Measurements from ENCODE around the gene U2AF1L4.

Gene U2AF1L4

DNA sequence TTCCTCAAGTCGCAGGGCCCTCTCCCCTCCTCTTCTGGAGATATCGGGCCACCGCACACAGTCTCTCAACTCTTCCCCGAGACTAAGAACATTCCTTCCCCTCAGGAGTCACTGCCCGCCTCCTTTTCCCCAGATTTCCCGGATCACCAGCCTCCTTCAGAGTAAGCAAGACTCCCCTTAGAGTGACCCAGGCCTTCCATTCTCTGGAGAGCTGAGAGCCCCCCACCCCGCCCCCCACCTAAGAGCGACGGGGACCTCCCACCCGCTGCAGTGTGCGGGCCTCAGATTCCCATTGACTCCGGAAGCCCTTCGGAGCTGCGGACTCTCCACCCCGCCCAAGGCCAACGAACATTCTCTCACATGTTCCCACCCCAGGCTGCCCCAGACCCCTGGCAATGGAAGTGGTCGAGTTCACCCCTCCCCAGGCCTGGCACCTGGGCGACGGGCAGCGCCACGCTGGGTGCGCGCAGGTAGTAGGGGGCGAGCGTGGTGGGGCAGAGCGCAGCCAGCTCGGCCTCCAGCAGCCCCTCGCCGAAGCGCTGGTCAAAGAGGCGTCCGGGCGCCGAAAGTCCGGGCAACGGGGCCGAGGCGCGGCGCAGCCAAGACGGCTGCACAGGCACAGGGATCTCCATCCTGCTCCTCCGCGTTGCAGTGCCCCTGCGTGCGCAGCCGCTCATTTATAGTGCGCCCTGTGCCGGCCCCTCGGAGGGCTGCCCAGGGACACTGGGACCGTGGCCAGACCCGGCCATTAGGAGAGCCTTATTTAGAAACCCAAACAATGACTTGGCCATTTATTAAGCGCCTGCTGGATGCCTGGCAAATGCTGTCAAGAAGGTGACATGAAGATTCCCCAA lies 11.4 kb upstream of the U2AF1L4 start, which contains the start of gene HSPB6:
Gene HSPB6, minus strand, starts transcription at position 653 of the 854 bp plus-strand sequence. Its CDS starts 21 bp downstream, at position 632.
- no peak for DNase-seq

DNA sequence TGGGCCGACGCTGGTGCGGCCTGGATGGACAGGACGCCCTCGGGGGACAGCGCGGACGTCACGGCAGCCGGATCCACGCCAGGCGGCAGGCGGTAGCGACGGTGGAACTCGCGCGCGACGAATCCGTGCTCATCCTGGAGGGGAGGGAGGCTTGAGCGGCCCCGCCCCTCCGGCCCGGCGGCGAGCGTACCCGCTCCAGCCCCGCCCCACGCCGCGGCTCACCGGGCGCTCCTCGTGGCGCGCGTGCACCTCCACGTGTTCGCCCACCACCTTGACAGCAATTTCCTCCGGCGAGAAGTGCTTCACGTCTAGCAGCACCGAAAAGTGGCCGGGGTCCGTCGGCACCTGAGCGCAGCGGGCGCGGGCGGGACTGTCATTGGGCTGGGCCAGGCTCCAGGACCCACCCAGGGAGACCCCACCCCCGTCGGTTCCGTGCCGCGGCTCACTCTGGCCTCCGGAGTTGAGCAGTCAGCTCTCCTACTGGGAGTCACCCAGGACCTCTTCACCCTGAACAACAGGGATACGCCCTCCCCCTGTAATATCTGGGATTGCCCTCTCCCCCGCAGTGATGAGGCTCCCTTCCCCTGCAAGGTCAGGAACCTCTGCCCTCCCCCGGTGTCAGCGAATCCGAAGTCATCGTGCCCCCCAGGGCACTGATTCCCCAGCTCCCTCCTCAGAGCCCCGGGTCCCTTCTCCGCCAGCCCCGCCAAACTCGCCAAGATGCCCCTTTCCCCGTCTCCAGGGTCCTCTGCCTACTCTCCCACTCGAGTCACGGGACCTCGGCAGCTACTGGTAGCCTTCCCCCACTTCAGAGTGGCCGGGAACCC lies 10.5 kb upstream of the U2AF1L4 start:
- peak; percentile 58 for DNase-seq

- DNase-seq = no peak
Observed at GRCh38 chr19:35755131-35755549, 9.9 kb upstream of the U2AF1L4 start.

- DNase-seq = no peak
Observed at GRCh38 chr19:35754370-35755130, 9.3 kb upstream of the U2AF1L4 start.

DNA sequence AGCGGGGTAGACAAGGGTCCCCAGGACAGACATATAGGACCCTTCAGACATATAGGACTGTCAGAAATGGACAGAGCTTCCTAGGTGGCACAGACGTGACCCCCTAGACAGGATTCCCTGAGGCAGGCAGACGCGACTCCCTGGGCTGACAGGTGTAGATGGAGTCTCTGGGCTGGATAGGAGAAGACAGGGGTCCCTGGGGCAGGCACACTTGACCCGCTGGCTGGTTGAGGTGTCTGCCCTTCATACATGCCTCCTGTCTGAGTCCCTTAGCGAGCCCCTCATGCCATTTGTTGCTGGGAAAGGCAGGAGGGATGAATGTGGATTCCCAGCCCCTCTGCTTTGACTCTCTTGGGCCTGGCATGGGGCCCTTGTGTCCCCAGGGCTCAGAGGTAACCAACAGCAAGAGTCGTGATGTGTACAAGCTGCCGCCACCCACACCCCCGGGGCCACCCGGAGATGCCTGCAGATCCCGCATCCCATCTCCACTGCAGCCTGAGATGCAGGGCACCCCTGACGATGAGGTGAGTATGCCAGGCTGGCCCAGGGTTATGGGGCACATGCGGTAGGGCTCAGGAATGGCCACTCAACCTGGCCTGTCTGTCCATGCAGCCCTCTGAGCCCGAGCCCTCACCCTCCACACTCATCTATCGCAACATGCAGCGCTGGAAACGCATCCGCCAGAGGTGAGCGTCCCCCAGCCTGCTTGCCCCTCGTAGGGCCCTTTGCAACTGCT lies 8.6 kb upstream of the U2AF1L4 start:
- DNase-seq = no peak

- DNase-seq = no peak
Observed at GRCh38 chr19:35752746-35753350, 7.6 kb upstream of the U2AF1L4 start.

GRCh38 chr19:35751839-35752745 lies 6.9 kb upstream of the U2AF1L4 start:
- no peak for DNase-seq

DNA sequence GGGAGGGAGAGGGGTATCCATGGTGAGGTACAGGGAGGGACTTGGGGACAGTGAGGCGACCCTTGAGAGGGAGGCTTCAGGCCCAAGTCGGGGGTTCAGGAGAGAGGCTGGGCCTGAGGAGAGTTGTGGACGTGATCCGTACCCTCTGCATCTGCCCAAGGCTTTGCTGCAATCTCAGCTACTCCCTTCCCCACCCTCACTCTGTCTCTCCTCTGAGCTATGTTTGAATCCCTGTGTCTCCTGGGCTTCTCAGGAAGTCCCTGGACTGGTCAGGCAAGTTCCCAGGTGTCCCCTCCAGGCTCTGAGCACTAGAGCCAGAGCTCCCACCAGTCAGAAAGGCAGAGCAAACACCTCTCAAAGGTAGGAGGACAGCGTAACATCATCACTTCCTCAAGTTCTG lies 4.9 kb upstream of the U2AF1L4 start:
- DNase-seq = no peak

GRCh38 chr19:35748106-35749020 lies 3.1 kb upstream of the U2AF1L4 start, which contains the start of gene LIN37:
Gene LIN37, plus strand, starts transcription at chr19:35748576. Its CDS starts 149 bp downstream, at chr19:35748725.
- peak; percentile 100 for DNase-seq

GRCh38 chr19:35746531-35746930 lies 1.3 kb upstream of the U2AF1L4 start:
- DNase-seq = no peak

- no peak for DNase-seq
Observed at GRCh38 chr19:35746087-35746462, 857 bp upstream of the U2AF1L4 start.

DNA sequence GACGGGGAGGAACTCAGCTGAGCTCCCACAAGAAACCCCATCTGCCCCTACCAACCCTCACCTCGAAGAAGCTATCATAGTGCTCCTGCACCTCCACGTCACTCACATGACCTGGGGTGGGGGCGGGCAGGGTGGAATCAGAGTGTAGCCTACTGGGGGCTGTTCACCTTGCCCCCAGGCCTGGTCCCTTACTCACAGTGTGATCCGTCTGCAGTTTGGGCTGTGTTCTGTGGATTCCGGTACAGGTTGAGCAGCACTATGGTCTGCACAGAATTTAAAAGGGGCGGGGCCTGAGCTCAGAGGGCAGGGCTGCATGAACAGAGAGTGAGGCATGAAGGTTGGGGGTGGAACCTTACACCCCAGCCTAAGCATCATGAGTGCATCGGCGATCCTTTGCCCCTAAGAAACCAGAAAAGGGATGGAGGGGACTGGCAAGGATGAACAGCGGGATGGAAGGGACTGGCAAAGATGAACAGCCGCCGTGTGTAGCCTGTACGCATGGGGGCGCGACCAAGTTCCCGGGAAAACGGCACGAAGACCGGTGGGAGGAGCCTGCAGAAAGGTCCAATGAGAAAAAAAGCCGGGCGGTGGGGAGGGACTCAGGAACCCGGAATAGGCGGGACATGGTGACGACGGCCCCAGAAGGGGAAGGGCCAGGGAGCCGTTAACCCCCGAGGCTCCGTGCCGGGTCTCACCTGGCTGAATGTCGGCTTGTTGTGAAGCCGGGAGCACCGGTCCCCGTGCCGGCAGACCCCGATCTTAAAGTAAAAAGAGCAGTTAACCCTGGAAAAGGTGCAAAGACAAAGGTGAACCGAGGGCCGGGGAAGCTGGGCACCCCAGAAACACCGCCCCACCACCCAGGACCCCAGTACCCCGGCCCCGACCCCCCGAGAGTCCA lies 539 bp downstream of the U2AF1L4 start:
- peak; percentile 97 for DNase-seq

DNA sequence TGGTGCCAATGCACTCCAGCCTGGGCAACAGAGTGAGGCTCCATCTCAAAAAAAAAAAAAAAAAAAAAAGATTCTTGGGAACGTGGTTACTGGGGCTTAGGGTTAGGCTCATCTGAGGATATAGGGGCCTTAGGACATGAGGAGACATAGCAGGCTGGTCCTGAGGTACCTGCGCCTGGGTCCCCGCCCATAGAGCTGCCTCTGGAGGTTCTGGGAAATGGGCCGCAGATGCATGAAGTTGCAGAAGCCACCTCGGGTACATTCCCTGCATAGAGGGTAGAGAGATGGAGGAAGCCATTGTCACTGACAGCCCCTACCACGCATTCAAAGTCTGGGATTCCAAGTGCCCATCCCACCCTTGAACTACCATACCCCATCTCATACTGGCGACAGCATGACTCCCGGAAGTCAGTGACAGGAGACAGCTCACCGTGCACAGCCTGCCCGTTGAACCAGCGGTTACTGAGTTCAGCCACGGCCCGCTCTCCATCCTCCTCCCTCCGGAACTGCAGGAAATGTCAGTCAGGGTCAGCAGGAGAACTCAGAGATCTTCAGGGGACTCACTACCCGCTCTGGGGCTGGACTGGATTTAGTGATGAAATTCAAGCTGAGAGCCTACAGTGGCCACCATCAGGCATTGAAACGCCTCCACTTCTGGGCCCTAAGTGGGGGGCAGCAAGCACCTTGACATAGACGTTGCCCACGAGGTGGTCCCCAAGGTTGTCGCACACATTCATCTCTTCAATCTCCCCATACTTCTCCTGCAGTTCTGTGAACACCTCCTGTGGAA lies 1.4 kb downstream of the U2AF1L4 start:
- no peak for DNase-seq

DNA sequence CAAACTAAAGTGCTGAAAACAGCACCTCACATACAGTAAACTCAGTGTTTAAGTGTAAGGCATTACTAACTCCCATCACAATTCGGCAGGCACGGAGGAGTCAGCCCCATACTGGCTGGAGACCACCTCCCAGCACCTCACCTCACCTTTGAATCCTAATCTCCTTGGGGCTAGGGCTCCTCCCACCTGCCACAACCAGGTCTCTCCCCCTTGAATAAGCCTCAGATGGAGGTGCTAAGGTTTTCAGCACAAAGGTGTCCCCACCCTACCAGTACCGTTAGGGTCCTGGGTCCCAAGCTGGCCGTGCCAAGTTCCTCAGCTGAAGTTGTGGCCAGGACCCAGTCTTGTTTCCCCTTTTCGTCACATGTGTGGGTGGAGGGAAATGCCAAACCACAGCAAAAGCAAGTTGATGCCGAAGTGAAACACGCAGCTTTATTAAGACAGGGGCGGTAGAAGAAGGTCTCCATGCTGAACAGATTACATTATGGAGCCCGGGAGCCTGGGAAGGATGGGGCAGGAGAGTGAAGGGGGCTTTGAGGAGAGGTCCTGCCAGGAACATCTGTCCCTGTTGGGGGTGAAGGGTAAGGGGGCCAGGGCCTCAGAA lies 3.0 kb downstream of the U2AF1L4 start, which contains the start of gene IGFLR1:
Gene IGFLR1, minus strand, starts transcription at position 332 of the 604 bp plus-strand sequence. CDS start 1,272 bp downstream, outside the sequence.
- peak; percentile 84 for DNase-seq

GRCh38 chr19:35741203-35741515 lies 4.1 kb downstream of the U2AF1L4 start:
- DNase-seq = no peak

- peak; percentile 97 for DNase-seq
Observed at GRCh38 chr19:35740423-35741202, 4.6 kb downstream of the U2AF1L4 start.

- DNase-seq = no peak
Observed at GRCh38 chr19:35740108-35740422, 5.2 kb downstream of the U2AF1L4 start.

All from activated CD4-positive, alpha-beta T cell treated with anti-CD3 and anti-CD28 coated beads, Interleukin-10, Interleukin-2, amounts not matched to agents 100 ng/mL and 50 ng/mL, durations not matched to agents 16 hours and 8 hours (primary cell).